Activated naive CD8-positive, alpha-beta T cell treated with anti-CD3 and anti-CD28 coated beads, Interleukin-2, amount 10 ng/mL, durations not matched to agents 7 days and 5 days (primary cell): ENCODE measurements around the gene PGAM2. TPM values are rescaled to one million over a fixed set of nuclear protein-coding genes. Genes with fewer than 3 reads are reported as not detected.

Source experiments
- ATAC-seq: fragments of 150-1000 bp; cut with Tn5 transposase; one replicate; pipeline ENCODE4 v1.10.0; 2021; ENCODE audit warnings: low read depth, moderate library complexity
- POLR2A ChIA-PET: fragments of 350-600 bp; sonication (Branson Sonifier 250); formaldehyde crosslinking; loops from one replicate; lab custom pipeline; 2021; ENCODE audit warnings: antibody characterized with exemption; lab: Charles Lee
- DNase-seq: peaks from one replicate; pipeline ENCODE4 v3.0.0; 2021
- H3K27ac Mint-ChIP-seq: one replicate; pipeline ENCODE4 v1.8.0; 2022; ENCODE audit warnings: mild to moderate bottlenecking, mixed read lengths
- H3K27me3 Mint-ChIP-seq: one replicate; pipeline ENCODE4 v1.8.0; 2022; ENCODE audit warnings: mild to moderate bottlenecking, moderate library complexity, mixed read lengths
- H3K36me3 Mint-ChIP-seq: one replicate; pipeline ENCODE4 v1.8.0; 2021; ENCODE audit warnings: mild to moderate bottlenecking, mixed read lengths
- H3K4me1 Mint-ChIP-seq: one replicate; pipeline ENCODE4 v1.8.0; 2021; ENCODE audit warnings: mixed read lengths
- H3K4me3 Mint-ChIP-seq: one replicate; pipeline ENCODE4 v1.8.0; 2022; ENCODE audit warnings: mild to moderate bottlenecking, moderate library complexity, mixed read lengths
- H3K9me3 Mint-ChIP-seq: one replicate; pipeline ENCODE4 v1.8.0; 2021; ENCODE audit warnings: mixed read lengths
- total RNA-seq, 2 experiments: library from RNA; stranded (reverse); gene quantifications; one replicate each; pipeline ENCODE4 v1.2.3, GENCODE V29; 2021

Gene PGAM2
- total RNA-seq, 2 experiments from 2014 or later: 0.74 to 2.1 TPM

DNA sequence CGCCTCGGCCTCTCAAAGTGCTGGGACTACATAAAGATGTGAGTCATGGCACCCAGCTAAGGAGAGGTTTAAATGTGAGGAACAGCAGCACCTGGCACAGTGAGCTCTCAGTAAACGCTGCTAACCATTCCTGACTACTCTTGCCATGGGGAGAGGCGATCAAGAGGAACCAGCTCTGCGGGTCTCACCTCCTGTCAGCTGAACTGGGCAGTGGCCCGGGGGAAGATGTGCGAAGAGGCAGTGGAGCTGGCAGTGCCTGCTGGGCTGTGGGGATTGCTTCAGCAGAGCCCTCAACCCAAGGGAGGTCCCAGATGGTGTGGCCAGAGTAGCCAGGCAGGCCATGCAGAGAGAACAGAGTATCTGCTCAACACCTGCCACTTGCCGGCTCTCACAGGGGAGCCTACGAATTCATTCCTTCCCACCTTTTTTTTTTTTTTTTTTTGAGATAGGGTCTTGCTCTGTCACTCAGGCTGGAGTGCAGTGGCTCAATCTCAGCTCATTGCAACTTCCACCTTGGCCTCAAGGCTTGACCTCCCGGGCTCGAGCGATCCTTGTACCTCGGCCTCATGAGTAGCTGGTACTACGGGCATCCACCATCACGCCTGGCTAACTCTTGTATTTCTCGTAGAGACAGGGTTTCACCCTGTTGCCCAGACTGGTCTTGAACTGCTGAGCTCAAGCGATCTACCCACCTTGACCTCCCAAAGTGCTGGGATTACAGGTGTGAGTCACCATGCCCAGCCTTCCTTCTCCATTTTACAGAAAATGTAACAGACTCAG lies 10.1 kb upstream of the PGAM2 start:
- Mint-ChIP-seq H3K9me3 (no peaks in the 10 kb centered on the region), H3K36me3 (peaks cover 15% of the 10 kb centered on the region)

DNA sequence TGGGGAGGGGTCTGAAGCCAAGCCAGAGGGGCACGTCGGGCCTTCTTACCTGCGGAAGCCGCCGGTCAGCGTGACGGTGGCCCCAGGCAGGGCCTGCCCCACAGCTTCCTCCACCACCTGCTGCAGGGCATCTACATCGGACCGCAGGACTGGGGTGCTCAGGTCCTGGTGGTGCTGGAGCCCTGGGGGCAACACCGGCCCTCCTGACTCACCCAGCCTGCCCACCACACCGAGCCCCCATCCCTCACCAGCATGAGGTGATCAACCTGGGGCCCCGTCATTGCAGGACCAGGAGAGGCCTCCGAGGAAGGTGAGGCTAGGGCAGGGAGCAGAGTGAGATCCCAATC lies 9.0 kb upstream of the PGAM2 start:
- POLR2A ChIA-PET: interaction anchor here (1.0 to 2.4 kb wide), 3 partner anchors 8 to 56 kb away, joined by 3 to 10 read pairs (median 3); partner anchors contain the start of gene DBNL
- ATAC-seq: peak; percentile 4
- H3K36me3 Mint-ChIP-seq: peaks cover 15% of the 10 kb centered on the region

More for the DNA sequence above, 10.1 kb upstream of the PGAM2 start:
- Mint-ChIP-seq H3K27ac (peak overlapping the region; percentile 79), H3K4me1 (peaks cover 31% of the 10 kb centered on the region), H3K4me3 (no peak overlapping the region), H3K27me3 (no peaks in the 10 kb centered on the region)
- DNase-seq (no peak), ATAC-seq (no peak)
- POLR2A ChIA-PET: interaction anchor here (0.5 to 2.4 kb wide), 6 partner anchors 11 to 507 kb away, joined by 3 to 10 read pairs (median 3); partner anchors contain the start of genes DBNL, POLD2 and TMED4

DNA sequence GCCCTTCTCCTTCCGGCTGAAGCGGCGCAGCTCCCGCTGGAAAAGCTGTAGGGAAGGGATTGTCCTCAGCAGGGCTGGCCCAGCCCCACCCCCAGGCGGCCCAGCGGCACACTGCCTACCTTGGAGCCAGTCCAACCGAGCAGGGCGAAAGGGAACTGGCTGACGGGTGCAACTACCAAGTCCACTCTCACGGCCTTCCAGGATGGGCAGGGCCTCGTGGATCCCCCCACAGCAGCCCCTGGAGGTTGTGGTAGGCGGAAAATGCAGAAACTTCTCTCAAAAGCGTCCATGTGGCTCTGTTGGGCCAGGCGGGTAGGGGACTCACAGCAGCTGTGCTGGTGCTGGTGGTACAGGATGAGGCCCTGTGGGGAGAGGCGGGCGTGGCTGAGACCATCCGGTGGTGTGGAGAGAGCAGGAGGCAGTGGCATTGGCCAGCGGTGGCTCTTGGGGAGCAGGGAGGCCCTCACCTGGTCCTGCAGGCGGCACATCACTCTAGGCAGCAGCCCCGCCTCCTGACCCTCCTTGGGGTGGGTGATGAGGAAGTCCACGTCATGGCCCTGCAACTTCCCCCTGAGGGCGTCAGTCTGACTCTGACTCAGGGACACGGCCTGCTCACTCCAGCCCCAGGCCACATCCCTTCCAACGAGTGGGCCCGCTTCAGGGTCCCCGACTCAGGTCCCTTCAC lies 8.4 kb upstream of the PGAM2 start:
- peak; percentile 93 for ATAC-seq
- POLR2A ChIA-PET: interaction anchor here (1.3 to 2.4 kb wide), 2 partner anchors 8 to 29 kb away, joined by 3 to 10 read pairs; partner anchors contain the start of gene DBNL
- peak overlapping the region; percentile 68 for H3K4me3 Mint-ChIP-seq
- H3K36me3 Mint-ChIP-seq: peaks cover 15% of the 10 kb centered on the region
- no peaks in the 10 kb centered on the region for H3K27me3 Mint-ChIP-seq
- H3K27ac Mint-ChIP-seq: peak overlapping the region; percentile 79
- H3K4me1 Mint-ChIP-seq: peaks cover 31% of the 10 kb centered on the region
- DNase-seq: peak; percentile 69
- H3K9me3 Mint-ChIP-seq: no peaks in the 10 kb centered on the region

More for the DNA sequence above, 9.0 kb upstream of the PGAM2 start:
- no peaks in the 10 kb centered on the region for H3K27me3 Mint-ChIP-seq
- no peaks in the 10 kb centered on the region for H3K9me3 Mint-ChIP-seq
- no peak for DNase-seq
- H3K4me1 Mint-ChIP-seq: peaks cover 33% of the 10 kb centered on the region
- peak overlapping the region; percentile 79 for H3K27ac Mint-ChIP-seq
- peak overlapping the region; percentile 16 for H3K4me3 Mint-ChIP-seq

DNA sequence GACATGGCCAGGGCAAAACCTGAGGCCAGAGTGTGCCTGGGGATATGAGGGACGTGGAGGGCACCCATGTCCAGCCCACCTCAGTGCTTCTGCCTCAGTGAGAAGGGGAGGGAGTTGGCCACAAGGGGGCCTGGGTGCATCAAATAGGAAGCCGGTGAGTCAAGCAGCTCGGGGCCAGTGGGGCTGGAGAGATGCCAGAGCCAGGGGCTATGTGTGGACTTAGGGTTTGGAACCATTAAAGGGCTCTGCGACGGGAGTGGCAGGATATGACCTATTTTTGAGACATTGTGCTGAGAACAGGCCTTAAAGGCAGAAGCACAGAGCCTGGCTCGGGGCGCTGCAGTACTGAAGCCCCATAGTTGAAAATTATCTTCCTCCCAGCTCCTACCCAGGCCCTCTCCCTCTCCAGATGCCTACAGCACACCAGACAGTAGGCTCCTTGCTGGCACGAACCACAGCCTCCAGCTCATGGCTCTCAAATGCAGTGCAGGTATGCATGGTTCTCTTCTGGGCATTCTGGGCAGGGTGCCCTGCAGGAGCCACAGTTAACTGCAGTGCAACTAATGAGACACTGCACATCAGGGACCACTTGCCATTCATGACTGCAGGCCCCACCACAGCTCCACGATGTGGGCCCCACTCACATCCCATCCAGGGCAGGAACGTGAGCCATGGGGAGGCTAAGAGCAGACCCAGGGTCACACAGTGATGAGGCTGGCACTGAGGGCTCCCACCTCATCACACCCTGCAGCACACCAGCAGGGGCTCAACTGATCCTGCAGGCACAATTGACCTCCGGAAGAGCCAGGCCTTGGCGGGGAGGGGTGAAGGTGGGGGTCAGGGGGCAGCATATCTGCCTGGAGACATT lies 7.2 kb upstream of the PGAM2 start:
- peaks cover 6% of the 10 kb centered on the region for H3K36me3 Mint-ChIP-seq
- H3K4me3 Mint-ChIP-seq: no peak overlapping the region
- H3K27me3 Mint-ChIP-seq: no peaks in the 10 kb centered on the region
- ATAC-seq (peak; percentile 40), DNase-seq (peak; percentile 53)
- no peaks in the 10 kb centered on the region for H3K9me3 Mint-ChIP-seq
- peaks cover 20% of the 10 kb centered on the region for H3K4me1 Mint-ChIP-seq
- POLR2A ChIA-PET: interaction anchor here (0.8 to 1.3 kb wide), 2 partner anchors 9 to 32 kb away, joined by 3 to 7 read pairs; no protein-coding TSS in a partner anchor
- H3K27ac Mint-ChIP-seq: peak overlapping the region; percentile 21

DNA sequence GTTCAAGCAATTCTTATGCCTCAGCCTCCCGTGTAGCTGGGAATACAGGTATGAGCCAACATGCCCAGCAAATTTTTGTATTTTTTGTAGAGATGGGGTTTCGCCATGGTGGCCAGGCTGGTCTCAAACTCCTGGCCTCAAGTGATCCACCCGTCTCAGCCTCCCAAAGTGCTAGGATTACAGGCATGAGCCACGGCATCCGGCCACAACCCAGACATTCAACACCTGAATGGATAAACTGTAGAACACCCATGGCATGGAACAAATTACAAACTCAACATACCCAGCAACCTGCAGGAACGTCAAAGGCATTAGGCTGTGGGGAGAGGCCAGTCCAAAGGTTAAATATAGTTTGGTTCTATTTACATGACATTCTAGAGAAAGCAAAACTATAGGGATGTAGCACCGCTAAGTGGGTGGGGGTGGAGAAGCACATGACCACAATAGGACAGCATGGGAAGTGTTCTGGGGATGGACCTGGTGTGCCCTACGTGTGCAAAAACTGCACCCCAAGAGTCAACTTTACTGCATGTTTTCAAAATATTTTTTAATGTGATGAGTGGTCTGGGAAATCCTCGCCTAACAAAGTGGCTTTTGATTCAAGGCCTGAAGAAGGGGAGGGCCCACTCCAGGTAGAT lies 6.5 kb upstream of the PGAM2 start:
- ATAC-seq: no peak
- Mint-ChIP-seq H3K4me3 (peak overlapping the region; percentile 7), H3K9me3 (no peaks in the 10 kb centered on the region), H3K27me3 (no peaks in the 10 kb centered on the region), H3K27ac (peak overlapping the region; percentile 31), H3K4me1 (peaks cover 18% of the 10 kb centered on the region), H3K36me3 (peaks cover 5% of the 10 kb centered on the region)
- POLR2A ChIA-PET: interaction anchor here (0.8 to 1.6 kb wide), 3 partner anchors 10 to 130 kb away, joined by 3 to 7 read pairs (median 3); no protein-coding TSS in a partner anchor
- DNase-seq: no peak

DNA sequence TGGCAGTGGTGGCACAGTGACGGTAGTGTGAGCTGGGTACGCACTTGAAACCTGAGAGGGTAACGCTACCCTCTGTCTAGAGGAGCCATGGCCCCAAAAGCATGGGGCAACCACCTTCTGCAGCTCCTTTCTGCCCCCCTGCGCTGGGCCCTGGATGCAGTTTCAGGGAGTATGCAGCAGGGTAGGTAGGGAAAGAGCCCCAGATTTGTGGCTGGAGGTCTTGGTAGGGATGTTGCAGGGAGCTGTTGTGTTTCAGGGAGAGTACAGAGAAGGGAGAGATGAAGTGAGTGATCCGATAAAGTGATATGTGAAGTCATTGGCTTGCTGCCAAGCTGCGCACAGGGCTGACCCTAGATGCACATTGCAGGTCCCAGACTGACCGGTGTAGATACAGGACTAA lies 2.7 kb upstream of the PGAM2 start:
- POLR2A ChIA-PET: interaction anchor here (0.7 to 3.6 kb wide), 4 partner anchors 9 to 23 kb away, joined by 3 to 22 read pairs (median 4); partner anchors contain the start of gene DBNL
- Mint-ChIP-seq H3K4me1 (peaks cover 18% of the 10 kb centered on the region), H3K4me3 (no peak overlapping the region), H3K27ac (no peak overlapping the region), H3K36me3 (no peaks in the 10 kb centered on the region), H3K9me3 (no peaks in the 10 kb centered on the region), H3K27me3 (no peaks in the 10 kb centered on the region)
- no peak for DNase-seq
- no peak for ATAC-seq

DNA sequence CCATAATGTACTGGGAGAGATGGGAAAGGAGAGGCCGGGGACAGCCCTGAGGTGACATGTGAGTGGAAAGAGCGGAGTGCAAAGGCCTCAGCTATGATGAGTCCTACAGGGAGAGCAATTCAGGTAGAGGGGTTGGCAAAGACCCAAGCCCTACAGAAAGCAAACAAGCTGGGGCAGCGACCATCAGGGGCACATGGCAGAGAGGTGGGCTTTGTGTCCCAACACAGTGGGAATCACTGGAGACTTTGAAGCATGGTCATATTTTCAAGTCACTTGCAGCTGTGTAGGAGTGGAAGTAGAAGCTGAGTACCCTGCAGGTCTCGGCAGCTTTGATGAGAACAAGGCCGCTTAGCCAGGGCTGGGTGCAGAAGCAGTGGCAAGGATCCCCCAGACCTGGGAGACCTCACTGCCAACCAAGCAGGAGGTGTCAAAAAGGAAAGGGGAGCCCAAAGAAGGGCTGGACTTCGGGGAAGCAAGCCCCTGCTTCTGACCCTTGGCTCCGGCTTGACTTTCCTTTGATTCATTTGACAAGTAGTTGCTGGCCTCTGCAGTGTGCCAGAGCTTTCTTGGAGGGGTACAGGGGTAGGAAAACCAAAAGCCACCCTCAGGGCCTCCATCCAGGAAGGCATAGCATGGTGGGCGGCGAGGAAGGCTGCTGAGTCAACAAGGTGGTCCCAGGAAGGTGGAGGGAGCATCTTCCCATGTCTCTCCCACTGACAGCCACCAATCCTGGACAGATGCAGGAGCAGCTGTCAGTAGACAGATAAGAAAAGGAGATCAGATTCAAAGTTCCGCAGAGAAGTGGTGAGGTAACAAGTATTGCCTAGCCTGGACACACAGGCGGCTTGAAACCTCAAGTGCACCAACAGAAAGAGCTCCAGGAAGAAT lies 1.9 kb upstream of the PGAM2 start:
- Mint-ChIP-seq H3K36me3 (peaks cover 3% of the 10 kb centered on the region), H3K4me1 (peaks cover 14% of the 10 kb centered on the region), H3K9me3 (no peaks in the 10 kb centered on the region), H3K27ac (peak overlapping the region; percentile 35), H3K4me3 (no peak overlapping the region), H3K27me3 (no peaks in the 10 kb centered on the region)
- peak; percentile 27 for DNase-seq
- POLR2A ChIA-PET: interaction anchor here (0.7 to 3.6 kb wide), 7 partner anchors 7 to 22 kb away, joined by 3 to 22 read pairs (median 4); partner anchors contain the start of gene DBNL
- no peak for ATAC-seq

DNA sequence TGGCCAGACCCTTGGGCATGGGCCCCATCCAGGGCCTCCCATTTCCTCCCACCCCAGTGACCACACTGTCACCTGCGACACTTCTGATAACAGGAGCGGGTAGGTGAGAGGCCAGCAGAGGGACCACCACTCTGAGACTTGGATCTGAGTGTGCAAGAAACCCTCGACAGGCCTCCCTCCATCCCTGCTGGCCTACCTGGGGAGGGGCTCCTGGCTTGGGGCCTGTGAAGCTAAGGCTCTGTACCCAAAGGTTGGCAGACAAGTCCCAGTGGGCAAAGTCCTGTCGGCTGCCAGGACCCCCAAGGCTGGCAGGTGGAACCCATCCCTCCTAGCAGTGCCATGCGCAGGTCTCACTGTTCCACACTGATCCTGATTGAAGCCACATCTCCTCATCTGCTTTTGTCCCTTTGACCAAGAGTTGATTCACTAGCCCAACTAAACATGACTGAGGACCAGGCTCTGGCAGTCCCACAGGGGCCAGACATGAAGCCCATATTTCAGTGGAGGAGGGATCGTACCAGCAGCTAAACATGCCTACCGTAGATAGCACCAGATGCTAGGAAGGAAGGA lies 1.2 kb upstream of the PGAM2 start:
- H3K36me3 Mint-ChIP-seq: peaks cover 4% of the 10 kb centered on the region
- POLR2A ChIA-PET: interaction anchor here (0.6 to 3.6 kb wide), 7 partner anchors 8 to 858 kb away, joined by 3 to 22 read pairs (median 3); partner anchors contain the start of genes DBNL and YKT6
- H3K4me1 Mint-ChIP-seq: peaks cover 9% of the 10 kb centered on the region

DNA sequence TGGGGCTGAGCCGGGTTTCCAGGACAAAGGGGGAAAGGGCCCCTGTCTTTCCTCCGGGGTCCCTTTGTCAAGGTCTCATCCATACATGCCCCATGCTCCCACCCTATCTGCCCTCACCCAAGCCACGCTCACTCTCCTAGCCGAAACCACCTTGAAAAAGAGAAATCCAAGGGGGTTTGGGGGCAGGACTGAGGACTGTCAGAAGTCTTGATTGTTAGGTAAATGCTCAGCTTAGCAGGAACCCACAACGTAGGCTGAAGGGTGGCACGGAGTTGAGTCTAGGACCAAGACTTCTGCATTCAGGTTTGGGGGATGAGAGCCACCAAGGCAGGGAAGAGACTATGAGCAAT lies 719 bp upstream of the PGAM2 start:
- Mint-ChIP-seq H3K27ac (no peak overlapping the region), H3K36me3 (peaks cover 7% of the 10 kb centered on the region), H3K4me3 (no peak overlapping the region), H3K4me1 (peaks cover 7% of the 10 kb centered on the region), H3K9me3 (no peaks in the 10 kb centered on the region), H3K27me3 (no peaks in the 10 kb centered on the region)
- ATAC-seq: peak; percentile 6
- no peak for DNase-seq
- POLR2A ChIA-PET: interaction anchor here (0.6 to 3.6 kb wide), 6 partner anchors 8 to 859 kb away, joined by 3 to 22 read pairs (median 4); partner anchors contain the start of genes DBNL and YKT6

More for the DNA sequence above, 1.2 kb upstream of the PGAM2 start:
- ATAC-seq: peak; percentile 5
- peak; percentile 33 for DNase-seq
- Mint-ChIP-seq H3K27me3 (no peaks in the 10 kb centered on the region), H3K27ac (peak overlapping the region; percentile 35), H3K9me3 (no peaks in the 10 kb centered on the region), H3K4me3 (no peak overlapping the region)

DNA sequence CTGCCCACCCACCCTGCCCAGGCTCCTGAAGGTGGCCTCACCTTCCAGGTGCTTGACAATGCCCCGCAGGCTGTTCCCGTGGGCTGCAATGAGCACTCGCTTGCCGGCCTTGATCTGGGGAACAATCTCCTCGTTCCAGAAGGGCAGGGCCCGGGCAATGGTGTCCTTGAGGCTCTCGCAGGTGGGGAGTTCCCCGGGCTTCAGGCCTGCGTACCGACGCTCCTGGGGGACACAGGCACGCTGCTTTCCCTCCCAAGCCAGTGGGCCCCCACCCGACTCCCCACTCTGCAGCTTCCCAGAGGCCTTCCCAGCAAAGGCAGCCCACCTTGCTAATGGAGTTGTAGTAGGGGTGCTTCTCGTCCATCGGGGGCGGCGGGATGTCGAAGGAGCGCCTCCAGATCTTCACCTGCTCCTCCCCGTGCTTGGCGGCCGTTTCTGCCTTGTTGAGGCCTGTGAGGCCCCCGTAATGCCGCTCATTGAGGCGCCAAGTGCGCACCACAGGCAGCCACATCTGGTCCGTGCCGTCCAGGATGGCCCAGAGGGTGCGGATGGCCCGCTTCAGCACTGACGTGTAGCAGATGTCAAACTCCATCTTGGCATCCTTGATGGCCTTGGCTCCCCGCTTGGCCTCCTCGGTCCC lies 456 bp downstream of the PGAM2 start:
- no peak for DNase-seq
- peaks cover 6% of the 10 kb centered on the region for H3K4me1 Mint-ChIP-seq
- H3K4me3 Mint-ChIP-seq: no peak overlapping the region
- no peak overlapping the region for H3K27ac Mint-ChIP-seq
- peaks cover 9% of the 10 kb centered on the region for H3K36me3 Mint-ChIP-seq
- peak; percentile 19 for ATAC-seq
- H3K9me3 Mint-ChIP-seq: no peaks in the 10 kb centered on the region
- POLR2A ChIA-PET: interaction anchor here (0.7 to 3.6 kb wide), 7 partner anchors 10 to 136 kb away, joined by 3 to 22 read pairs (median 3); partner anchors contain the start of genes DBNL and YKT6
- no peaks in the 10 kb centered on the region for H3K27me3 Mint-ChIP-seq
